PC-3 (cell line): ENCODE measurements around the gene SLC16A11. TPM values are rescaled to one million over a fixed set of nuclear protein-coding genes. Genes with fewer than 3 reads are reported as not detected.

Experiments
- ATAC-seq: fragments of 200-7000 bp; cut with Tn5 transposase; 2 replicates; pipeline ENCODE4 v1.9.1; 2020; ENCODE audit warnings: mild to moderate bottlenecking, moderate library complexity
- BruUV-seq: library from RNA; stranded (reverse); fragments of 400-500 nt; replicated peaks from 2 replicates; lab custom pipeline; 2021; lab: Mats Ljungman, UMichigan
- CTCF ChIA-PET: fragments of 300-600 bp; sonication (Branson Sonifier 250); formaldehyde crosslinking; loops from one replicate; lab custom pipeline; 2022; ENCODE audit warnings: antibody characterized with exemption; lab: Charles Lee
- POLR2A ChIA-PET: fragments of 300-600 bp; sonication (Branson Sonifier 250); formaldehyde crosslinking; loops from one replicate; lab custom pipeline; 2022; ENCODE audit warnings: antibody characterized with exemption; ENCODE audit not compliant: unreplicated experiment; lab: Charles Lee
- DNase-seq: peaks from one replicate; pipeline ENCODE4 v3.0.0-alpha.2; 2015
- H2AFZ ChIP-seq: fragments of 300-600 bp; sonication (generic); 2 replicates; pipeline ENCODE4 v1.6.0; 2016; ENCODE audit warnings: antibody characterized with exemption, low read length
- H3F3A ChIP-seq: fragments of 300-600 bp; sonication (generic); one replicate; pipeline ENCODE4 v1.6.0; 2017; ENCODE audit warnings: antibody characterized with exemption, low read length, control low read depth, mild to moderate bottlenecking; ENCODE audit not compliant: unreplicated experiment
- H3K27ac ChIP-seq: fragments of 300-600 bp; sonication (generic); 2 replicates; pipeline ENCODE4 v1.5.1; 2016; ENCODE audit warnings: mild to moderate bottlenecking, low read length
- H3K27me3 ChIP-seq: fragments of 300-600 bp; sonication (generic); 2 replicates; pipeline ENCODE4 v1.6.1; 2016; ENCODE audit warnings: low read length, mixed read lengths
- H3K36me3 ChIP-seq: fragments of 300-600 bp; sonication (generic); 2 replicates; pipeline ENCODE4 v1.6.1; 2016; ENCODE audit warnings: low read depth, mixed run types, low read length, mixed read lengths
- H3K4me1 ChIP-seq: fragments of 300-600 bp; sonication (generic); 2 replicates; pipeline ENCODE4 v1.5.1; 2016; ENCODE audit warnings: low read length; ENCODE audit not compliant: insufficient read depth
- H3K4me2 ChIP-seq: fragments of 300-600 bp; sonication (generic); 2 replicates; pipeline ENCODE4 v1.6.0; 2016; ENCODE audit warnings: low read length
- H3K4me3 ChIP-seq: fragments of 300-600 bp; sonication (generic); 2 replicates; pipeline ENCODE4 v1.5.1; 2016; ENCODE audit warnings: mild to moderate bottlenecking, low read length, mixed read lengths
- H3K79me2 ChIP-seq: fragments of 300-600 bp; sonication (generic); 2 replicates; pipeline ENCODE4 v1.6.1; 2017; ENCODE audit warnings: low read length, mixed read lengths
- H3K9ac ChIP-seq: fragments of 300-600 bp; sonication (generic); 2 replicates; pipeline ENCODE4 v1.6.0; 2016; ENCODE audit warnings: mild to moderate bottlenecking, low read length
- H3K9me2 ChIP-seq: fragments of 300-600 bp; sonication (generic); replicated peaks from 2 replicates; pipeline ENCODE4 v1.6.1; 2016; ENCODE audit warnings: mixed run types, low read length, mixed read lengths
- H3K9me3 ChIP-seq: fragments of 300-600 bp; sonication (generic); 2 replicates; pipeline ENCODE4 v1.6.1; 2016; ENCODE audit warnings: low read length, mixed read lengths
- H4K20me1 ChIP-seq: fragments of 300-600 bp; sonication (generic); 2 replicates; pipeline ENCODE4 v1.6.1; 2016; ENCODE audit warnings: low read length, mixed read lengths
- CTCF ChIP-seq: fragments of 300-600 bp; sonication (generic); conservative IDR thresholded peaks from 2 replicates; pipeline ENCODE4 v1.5.1; 2017; ENCODE audit warnings: antibody characterized with exemption, low read depth, mild to moderate bottlenecking, low read length
- EZH2 ChIP-seq: fragments of 300-600 bp; sonication (generic); IDR thresholded peaks from one replicate; pipeline ENCODE4 v1.6.1; 2017; ENCODE audit warnings: antibody characterized with exemption, mild to moderate bottlenecking, low read length; ENCODE audit not compliant: unreplicated experiment
- EZH2phosphoT487 ChIP-seq: fragments of 300-600 bp; sonication (generic); IDR thresholded peaks from 2 replicates; pipeline ENCODE4 v1.6.1; 2018; ENCODE audit warnings: mild to moderate bottlenecking, antibody characterized with exemption, low read length, borderline replicate concordance
- intact Hi-C: fragments of 100-400 bp; cut with micrococcal nuclease; formaldehyde crosslinking; loops from 2 replicates; pipeline ENCODE4 v1.9.0; 2023
- total RNA-seq: library from RNA; depleted of rRNA; stranded (reverse); fragments of >200 nt; gene quantifications from 2 replicates; pipeline ENCODE4 v1.2.3, GENCODE V29; 2014

The SLC16A11 gene
- total RNA-seq, 1 experiment from 2014 or later, result not detected

- POLR2A ChIA-PET, result no interaction called here
- H2AFZ ChIP-seq, result no peak within 1 kb of the TSS
These were observed 48.2 kb downstream of the SLC16A11 start, which contains the start of gene ALOX12 for GRCh38 chr17:6995500-6996255. Gene ALOX12 (plus strand): TSS chr17:6996049. CDS start chr17:6996118, 69 bp downstream.

GRCh38 chr17:6994666-6995256 is 49.1 kb downstream of the SLC16A11 start:
- no peaks in the 10 kb centered on the region for H3F3A ChIP-seq
- H3K4me3 ChIP-seq, result no peak overlapping the region
- intact Hi-C loops, result no loop called here
- no peak overlapping the region for H3K9ac ChIP-seq
- ATAC-seq (no peak; the same call in 1 of the 2 replicates), DNase-seq (no peak)
- no peak for TF ChIP-seq EZH2
- no peak for TF ChIP-seq EZH2phosphoT487
- no peak for TF ChIP-seq CTCF
- H3K9me2 ChIP-seq, result no peaks in the 10 kb centered on the region
- H3K79me2 ChIP-seq, result no peaks in the 10 kb centered on the region
- H3K27ac ChIP-seq, result no peak overlapping the region
- H3K36me3 ChIP-seq, result no peaks in the 10 kb centered on the region
- CTCF ChIA-PET, result no interaction called here
- POLR2A ChIA-PET, result no interaction called here
- BruUV-seq, result no TSS peak
- no peaks in the 10 kb centered on the region for H3K4me1 ChIP-seq
- no peaks in the 10 kb centered on the region for H3K9me3 ChIP-seq
- H3K27me3 ChIP-seq, result no peaks in the 10 kb centered on the region
- no peaks in the 10 kb centered on the region for H4K20me1 ChIP-seq
- no peak overlapping the region for H2AFZ ChIP-seq
- no peak overlapping the region for H3K4me2 ChIP-seq

More at GRCh38 chr17:6995500-6996255, 48.2 kb downstream of the SLC16A11 start, which contains the start of gene ALOX12:
- Histone ChIP-seq H3K4me2 (no peak within 1 kb of the TSS), H3K27ac (no peak within 1 kb of the TSS), H4K20me1 (no peaks in the 10 kb centered on the region), H3K9ac (no peak within 1 kb of the TSS), H3K79me2 (no peaks in the 10 kb centered on the region), H3F3A (no peaks in the 10 kb centered on the region), H3K9me3 (no peaks in the 10 kb centered on the region), H3K4me1 (no peaks in the 10 kb centered on the region), H3K4me3 (no peak within 1 kb of the TSS), H3K27me3 (no peaks in the 10 kb centered on the region), H3K9me2 (no peaks in the 10 kb centered on the region), H3K36me3 (no peaks in the 10 kb centered on the region)
- CTCF ChIA-PET, result no interaction called here
- ATAC-seq, result no peak
- DNase-seq, result no peak
- TF ChIP-seq EZH2 (no peak), CTCF (no peak), EZH2phosphoT487 (no peak)
- intact Hi-C loops, result no loop called here
- BruUV-seq, result no TSS peak
